Esophagus squamous epithelium (tissue), 5 donors: ENCODE results near the gene CSRP1. TPM values are rescaled to one million over a fixed set of nuclear protein-coding genes. Genes with fewer than 3 reads are reported as not detected.
A peak's percentile ranks its signal among the peaks of the same experiment; 100 is the strongest.

Experiments
- DNase-seq: peaks from one replicate; lab custom pipeline; 2025; lab: John Stamatoyannopoulos, UW
- H3K27ac ChIP-seq, 4 donors: fragments of 200-600 bp; sonication (generic); one replicate each; pipeline ENCODE4 v1.5.1; 2016 to 2019; ENCODE audit warnings: mild to moderate bottlenecking in 1 of 4
- H3K27me3 ChIP-seq, 4 donors: fragments of 200-600 bp; sonication (generic); 1 replicate in 3 of 4; 2 replicates in 1 of 4; pipeline versions ENCODE4 v1.5.1 to v1.6.0; 2017 to 2021; ENCODE audit warnings: antibody characterized with exemption in 1 of 4
- H3K36me3 ChIP-seq, 3 donors: fragments of 200-600 bp; sonication (generic); one replicate each; pipeline ENCODE4 v1.5.1; 2016 to 2019
- H3K4me1 ChIP-seq, 3 donors: fragments of 200-600 bp; sonication (generic); one replicate each; pipeline ENCODE4 v1.5.1; 2017 to 2019
- H3K4me3 ChIP-seq, 4 donors: fragments of 200-600 bp; sonication (generic); 1 replicate in 3 of 4; 2 replicates in 1 of 4; pipeline ENCODE4 v1.5.1; 2016 to 2019; ENCODE audit warnings: mild to moderate bottlenecking in 2 of 4, moderate library complexity in 1 of 4
- H3K9me3 ChIP-seq, 3 donors: fragments of 200-600 bp; sonication (generic); one replicate each; pipeline ENCODE4 v1.5.1; 2016 to 2019
- CTCF ChIP-seq, 6 experiments: fragments of 450-650 bp in 4 of 6; fragments of 200-600 bp in 2 of 6; sonication (generic) in 2 of 6; IDR thresholded peaks; one replicate each; pipeline ENCODE4 v1.5.1; 2016 to 2019; ENCODE audit warnings: antibody characterized with exemption in 6 of 6, mild to moderate bottlenecking in 4 of 6, moderate library complexity in 4 of 6
- POLR2A ChIP-seq, 4 donors: fragments of 450-650 bp; IDR thresholded peaks; one replicate each; pipeline ENCODE4 v1.6.1; 2017; ENCODE audit warnings: antibody characterized with exemption in 4 of 4, mild to moderate bottlenecking in 4 of 4, moderate library complexity in 3 of 4
- WGBS, 2 donors: methylation state at CpG; one replicate each; pipeline ENCODE4 v1.1.5; 2018; 5-methylcytosine and 5-hydroxymethylcytosine counted together
- intact Hi-C: fragments of 100-400 bp; cut with DNase I; formaldehyde crosslinking; loops from one replicate; pipeline ENCODE4 v1.15.0; 2022
- total RNA-seq, 4 donors: library from RNA; depleted of rRNA; stranded (reverse); fragments of >200 nt; gene quantifications; one replicate each; pipeline ENCODE4 v1.1.0, GENCODE V29; 2016
- donor health status: DM: yes; HTN: yes; CAD: no.

CSRP1 gene
- total RNA-seq, 4 donors from 2014 or later, result 243 to 1,044 (median 363) TPM

- H3K9me3 ChIP-seq, result no peaks in the 10 kb centered on the region
- no peak for DNase-seq
- intact Hi-C loops, result no loop called here
- TF ChIP-seq CTCF (IDR thresholded peaks at IDR 0.05) (no peak), POLR2A (IDR thresholded peaks at IDR 0.05) (no peak)
- peak overlapping the region; percentile 1 to 96 (median 85) for H3K27ac ChIP-seq
- no peak overlapping the region for H3K4me3 ChIP-seq
- no peaks in the 10 kb centered on the region for H3K36me3 ChIP-seq
- H3K27me3 ChIP-seq, result peaks cover 0 to 56% (median 6%) of the 10 kb centered on the region in 4 donors
- H3K4me1 ChIP-seq, result peaks cover 35 to 80% (median 63%) of the 10 kb centered on the region in 3 donors
- 92 to 98% methylated on average over 3 to 4 of the region's 4 CpGs for WGBS, 2 donors
Measured at GRCh38 chr1:201537467-201537866, 30.5 kb upstream of the CSRP1 start.

GRCh38 chr1:201537028-201537427 lies 30.1 kb upstream of the CSRP1 start:
- WGBS, 2 donors, result 80 to 86% methylated on average over 2 of the region's 2 CpGs
- H3K27ac ChIP-seq, result peak overlapping the region; percentile 1 to 96 (median 85)
- H3K4me3 ChIP-seq, result no peak overlapping the region

GRCh38 chr1:201536558-201536957 lies 29.6 kb upstream of the CSRP1 start:
- Histone ChIP-seq H3K27me3 (peaks cover 0 to 51% (median 6%) of the 10 kb centered on the region in 4 donors), H3K27ac (peak overlapping the region; percentile 58 to 96 (median 85)), H3K4me1 (peaks cover 42 to 80% (median 62%) of the 10 kb centered on the region in 3 donors), H3K9me3 (no peaks in the 10 kb centered on the region), H3K36me3 (no peaks in the 10 kb centered on the region), H3K4me3 (no peak overlapping the region)
- intact Hi-C loops, result no loop called here
- DNase-seq, result no peak
- WGBS, 2 donors, result 35 to 37% methylated on average over 4 of the region's 4 CpGs
- TF ChIP-seq POLR2A (IDR thresholded peaks at IDR 0.05), result no peak
- no peak for TF ChIP-seq CTCF (IDR thresholded peaks at IDR 0.05)

More at GRCh38 chr1:201537028-201537427, 30.1 kb upstream of the CSRP1 start:
- Histone ChIP-seq H3K27me3 (peaks cover 0 to 56% (median 6%) of the 10 kb centered on the region in 4 donors), H3K9me3 (no peaks in the 10 kb centered on the region), H3K36me3 (no peaks in the 10 kb centered on the region), H3K4me1 (peaks cover 37 to 80% (median 62%) of the 10 kb centered on the region in 3 donors)
- no peak for TF ChIP-seq POLR2A (IDR thresholded peaks at IDR 0.05)
- no peak for TF ChIP-seq CTCF (IDR thresholded peaks at IDR 0.05)
- DNase-seq, result no peak
- intact Hi-C loops, result no loop called here

GRCh38 chr1:201535919-201536245 lies 29.0 kb upstream of the CSRP1 start:
- H3K27me3 ChIP-seq, result peaks cover 0 to 48% (median 6%) of the 10 kb centered on the region in 4 donors
- H3K27ac ChIP-seq, result peak overlapping the region; percentile 58 to 96 (median 85)
- H3K36me3 ChIP-seq, result no peaks in the 10 kb centered on the region
- H3K4me3 ChIP-seq, result no peak overlapping the region
- no peak for TF ChIP-seq POLR2A (IDR thresholded peaks at IDR 0.05)
- no peak for TF ChIP-seq CTCF (IDR thresholded peaks at IDR 0.05)
- intact Hi-C loops, result no loop called here
- WGBS, 2 donors, result 78 to 85% methylated on average over 4 to 6 of the region's 6 CpGs
- peaks cover 46 to 80% (median 63%) of the 10 kb centered on the region in 3 donors for H3K4me1 ChIP-seq
- no peak for DNase-seq
- no peaks in the 10 kb centered on the region for H3K9me3 ChIP-seq

- H3K36me3 ChIP-seq, result no peaks in the 10 kb centered on the region
- no peak overlapping the region for H3K4me3 ChIP-seq
- intact Hi-C loops, result no loop called here
- H3K9me3 ChIP-seq, result no peaks in the 10 kb centered on the region
- WGBS, 2 donors, result 41 to 47% methylated on average over 5 to 6 of the region's 6 CpGs
- peak overlapping the region; percentile 58 to 96 (median 85) for H3K27ac ChIP-seq
- peaks cover 0 to 47% (median 6%) of the 10 kb centered on the region in 4 donors for H3K27me3 ChIP-seq
- DNase-seq, result no peak
- no peak for TF ChIP-seq CTCF (IDR thresholded peaks at IDR 0.05)
- no peak for TF ChIP-seq POLR2A (IDR thresholded peaks at IDR 0.05)
- H3K4me1 ChIP-seq, result peaks cover 50 to 79% (median 57%) of the 10 kb centered on the region in 3 donors
Measured at GRCh38 chr1:201535046-201535918, 28.4 kb upstream of the CSRP1 start.
